Left lobe of liver (tissue), 2 donors: ENCODE results near the gene MIXL1. TPM values are rescaled to one million over a fixed set of nuclear protein-coding genes. Genes with fewer than 3 reads are reported as not detected.
"Not testable (repeated sequence)": the region's sequence is repeated elsewhere in the genome, so short reads cannot be mapped to it uniquely, and the experiment has no call there.

ENCODE experiments used
- ATAC-seq: fragments of 200-7000 bp; cut with Tn5 transposase; one replicate; pipeline ENCODE4 v1.9.1; 2020; ENCODE audit warnings: mild to moderate bottlenecking, moderate library complexity
- DNase-seq: peaks from one replicate; pipeline ENCODE4 v3.0.0-alpha.2; 2020; ENCODE audit warnings: low spot score
- total RNA-seq: library from RNA; stranded (reverse); gene quantifications from one replicate; pipeline ENCODE4 v1.2.1, GENCODE V29; 2021
- donor health status: DM: no; HTN: no; CAD: no; lungs with moderate emphysema.
- donor health status: DM: no; HTN: yes; CAD: no.

MIXL1 gene
- total RNA-seq, result not detected

GRCh38 chr1:226223157-226223785, at the start of gene MIXL1:
Gene MIXL1 (plus strand): TSS chr1:226223664. CDS start chr1:226223682, 18 bp downstream.
- DNase-seq (no peak), ATAC-seq (no peak)

GRCh38 chr1:226176870-226177269, 46.6 kb upstream of the MIXL1 start:
- ATAC-seq, result no peak
- no peak for DNase-seq

- ATAC-seq, result peak; percentile 43
- DNase-seq, result peak; percentile 48
These were observed 41.3 kb upstream of the MIXL1 start for GRCh38 chr1:226181996-226182714.

- ATAC-seq (no peak), DNase-seq (no peak)
These were observed 38.1 kb upstream of the MIXL1 start for GRCh38 chr1:226185141-226186036.

GRCh38 chr1:226186124-226187018, 37.1 kb upstream of the MIXL1 start, which contains the start of gene ACBD3:
Gene ACBD3 (minus strand): TSS chr1:226186741. CDS start chr1:226186675, 66 bp downstream.
- ATAC-seq, result peak; percentile 96
- peak; percentile 87 for DNase-seq

- DNase-seq, result no peak
- no peak for ATAC-seq
These were observed 36.5 kb upstream of the MIXL1 start for GRCh38 chr1:226187019-226187322.

- ATAC-seq, result no peak
These were observed 36.1 kb upstream of the MIXL1 start for GRCh38 chr1:226187380-226187779.

GRCh38 chr1:226195144-226195543, 28.3 kb upstream of the MIXL1 start:
- DNase-seq (no peak), ATAC-seq (no peak)

More at GRCh38 chr1:226187380-226187779, 36.1 kb upstream of the MIXL1 start:
- no peak for DNase-seq

GRCh38 chr1:226199971-226200370, 23.5 kb upstream of the MIXL1 start:
- ATAC-seq (no peak), DNase-seq (no peak)

GRCh38 chr1:226201029-226201593, 22.4 kb upstream of the MIXL1 start:
- ATAC-seq (no peak), DNase-seq (no peak)

GRCh38 chr1:226202246-226202645, 21.2 kb upstream of the MIXL1 start:
- DNase-seq, result no peak
- ATAC-seq, result no peak

- not testable (repeated sequence) for DNase-seq, ATAC-seq
These were observed 20.8 kb upstream of the MIXL1 start for GRCh38 chr1:226202666-226203065.

GRCh38 chr1:226203240-226203639, 20.2 kb upstream of the MIXL1 start:
- DNase-seq (no peak), ATAC-seq (no peak)

GRCh38 chr1:226203655-226204054, 19.8 kb upstream of the MIXL1 start:
- DNase-seq, result no peak
- ATAC-seq, result no peak

GRCh38 chr1:226204198-226204597, 19.3 kb upstream of the MIXL1 start:
- ATAC-seq (no peak), DNase-seq (no peak)

- no peak for DNase-seq
These were observed 16.4 kb upstream of the MIXL1 start for GRCh38 chr1:226207048-226207447.

GRCh38 chr1:226209307-226210059, 14.0 kb upstream of the MIXL1 start:
- ATAC-seq (no peak), DNase-seq (no peak)

More at GRCh38 chr1:226207048-226207447, 16.4 kb upstream of the MIXL1 start:
- ATAC-seq, result no peak

- no peak for ATAC-seq
- no peak for DNase-seq
These were observed 12.8 kb upstream of the MIXL1 start for GRCh38 chr1:226210571-226211176.
